Stomach (tissue), 9 donors: Measurements from ENCODE around the gene CRKL. TPM values are rescaled to one million over a fixed set of nuclear protein-coding genes. Genes with fewer than 3 reads are reported as not detected.
"Not testable (repeated sequence)": the region's sequence is repeated elsewhere in the genome, so short reads cannot be mapped to it uniquely, and the experiment has no call there.

Source experiments
- DNase-seq, 2 donors: peaks; one replicate each; pipeline versions ENCODE4 v3.0.0 to v3.0.0-alpha.2; 2013 to 2019
- H3K27ac ChIP-seq, 5 donors: fragments of 200-600 bp in 4 of 5; sonication (generic) in 4 of 5; one replicate each; pipeline ENCODE4 v1.5.1; 2013 to 2019; ENCODE audit warnings: mild to moderate bottlenecking in 1 of 5, moderate library complexity in 1 of 5
- H3K27me3 ChIP-seq, 3 donors: fragments of 200-600 bp; sonication (generic); one replicate each; pipeline ENCODE4 v1.5.1; 2017 to 2019; ENCODE audit warnings: mixed run types in 1 of 3
- H3K36me3 ChIP-seq, 4 donors: fragments of 200-600 bp; sonication (generic); 1 replicate in 3 of 4; 2 replicates in 1 of 4; pipeline ENCODE4 v1.5.1; 2016 to 2019
- H3K4me1 ChIP-seq, 4 donors: fragments of 200-600 bp; sonication (generic); one replicate each; pipeline ENCODE4 v1.5.1; 2016 to 2019
- H3K4me3 ChIP-seq, 4 donors: fragments of 200-600 bp; sonication (generic) in 3 of 4; one replicate each; pipeline ENCODE4 v1.5.1; 2016 to 2019; ENCODE audit warnings: mild to moderate bottlenecking in 1 of 4
- H3K9me3 ChIP-seq, 4 donors: fragments of 200-600 bp; sonication (generic); one replicate each; pipeline ENCODE4 v1.5.1; 2016 to 2019
- EP300 ChIP-seq: sonication (generic); formaldehyde crosslinking; IDR thresholded peaks from one replicate; pipeline ENCODE4 v1.6.1; 2017; ENCODE audit warnings: antibody characterized with exemption
- POLR2A ChIP-seq, 4 donors: fragments of 450-650 bp; IDR thresholded peaks; one replicate each; pipeline ENCODE4 v1.6.1; 2016; ENCODE audit warnings: antibody characterized with exemption in 4 of 4, control low read depth in 2 of 4, mild to moderate bottlenecking in 1 of 4, moderate library complexity in 1 of 4
- POLR2AphosphoS5 ChIP-seq, 3 donors: sonication (generic); formaldehyde crosslinking; IDR thresholded peaks; one replicate each; pipeline ENCODE4 v1.6.1; 2016; ENCODE audit warnings: antibody characterized with exemption in 3 of 3
- WGBS, 5 donors: extraction: QIAGEN DNeasy Blood & Tissue Kit in 3 of 5; methylation state at CpG; one replicate each; pipeline versions ENCODE4 v1.1.5 to v1.1.7; 2013 to 2018; 5-methylcytosine and 5-hydroxymethylcytosine counted together
- intact Hi-C: fragments of 100-400 bp; cut with DNase I; formaldehyde crosslinking; loops from one replicate; pipeline ENCODE4 v1.15.1; 2023; ENCODE audit warnings: low total_unique reads
- polyA plus RNA-seq, 3 donors: library from polyadenylated mRNA; stranded (reverse); fragments of 200-250 nt; gene quantifications; one replicate each; pipeline ENCODE4 v1.2.3, GENCODE V29; 2013
- total RNA-seq, 5 donors: library from RNA; depleted of rRNA; stranded (reverse); fragments of >200 nt; gene quantifications; one replicate each; pipeline versions ENCODE4 v1.1.0 to v1.2.3, GENCODE V29; 2014 to 2016
- TF ChIP-seq, protein P1 (sequence below), 7 experiments: fragments of 450-650 bp in 4 of 7; fragments of 200-600 bp in 3 of 7; sonication (generic) in 3 of 7; IDR thresholded peaks; one replicate each; pipeline ENCODE4 v1.5.1; 2016 to 2019; ENCODE audit warnings: antibody characterized with exemption in 7 of 7, control low read depth in 2 of 7, mild to moderate bottlenecking in 1 of 7
- donor health status: healthy with polysubstance abuse.
- donor health status: Bipolar disorder and iron deficiency.
- donor health status: healthy.

CRKL gene
- total and polyA plus RNA-seq, 8 donors: 11.6 to 60.3 (median 21.6) TPM

- H3K4me1 ChIP-seq: peaks cover 0 to 3% (median 0%) of the 10 kb centered on the region in 4 donors
- H3K9me3 ChIP-seq: no peaks in the 10 kb centered on the region
- H3K27ac ChIP-seq: no peak overlapping the region
- TF ChIP-seq POLR2AphosphoS5 (IDR thresholded peaks at IDR 0.05): no peak
- no peak for TF ChIP-seq POLR2A (IDR thresholded peaks at IDR 0.05)
- TF ChIP-seq, protein P1, sequence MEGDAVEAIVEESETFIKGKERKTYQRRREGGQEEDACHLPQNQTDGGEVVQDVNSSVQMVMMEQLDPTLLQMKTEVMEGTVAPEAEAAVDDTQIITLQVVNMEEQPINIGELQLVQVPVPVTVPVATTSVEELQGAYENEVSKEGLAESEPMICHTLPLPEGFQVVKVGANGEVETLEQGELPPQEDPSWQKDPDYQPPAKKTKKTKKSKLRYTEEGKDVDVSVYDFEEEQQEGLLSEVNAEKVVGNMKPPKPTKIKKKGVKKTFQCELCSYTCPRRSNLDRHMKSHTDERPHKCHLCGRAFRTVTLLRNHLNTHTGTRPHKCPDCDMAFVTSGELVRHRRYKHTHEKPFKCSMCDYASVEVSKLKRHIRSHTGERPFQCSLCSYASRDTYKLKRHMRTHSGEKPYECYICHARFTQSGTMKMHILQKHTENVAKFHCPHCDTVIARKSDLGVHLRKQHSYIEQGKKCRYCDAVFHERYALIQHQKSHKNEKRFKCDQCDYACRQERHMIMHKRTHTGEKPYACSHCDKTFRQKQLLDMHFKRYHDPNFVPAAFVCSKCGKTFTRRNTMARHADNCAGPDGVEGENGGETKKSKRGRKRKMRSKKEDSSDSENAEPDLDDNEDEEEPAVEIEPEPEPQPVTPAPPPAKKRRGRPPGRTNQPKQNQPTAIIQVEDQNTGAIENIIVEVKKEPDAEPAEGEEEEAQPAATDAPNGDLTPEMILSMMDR (IDR thresholded peaks at IDR 0.05): no peak
- TF ChIP-seq EP300: no peak
- WGBS, 5 donors: 71 to 86% (median 80%) methylated on average over 7 of the region's 7 CpGs
- no peak overlapping the region for H3K4me3 ChIP-seq
- H3K36me3 ChIP-seq: no peaks in the 10 kb centered on the region
- intact Hi-C loops: no loop called here
- no peaks in the 10 kb centered on the region for H3K27me3 ChIP-seq
- no peak for DNase-seq
These were observed 17.3 kb upstream of the CRKL start for GRCh38 chr22:20899827-20900423.

- intact Hi-C loops, H3K27ac ChIP-seq, H3K36me3 ChIP-seq, H3K4me3 ChIP-seq, H3K9me3 ChIP-seq, H3K27me3 ChIP-seq, H3K4me1 ChIP-seq, DNase-seq: not testable (repeated sequence)
- 93 to 95% (median 94%) methylated on average over 17 to 18 of the region's 18 CpGs for WGBS, 5 donors
These were observed 15.8 kb upstream of the CRKL start for GRCh38 chr22:20901093-20902033.

DNA sequence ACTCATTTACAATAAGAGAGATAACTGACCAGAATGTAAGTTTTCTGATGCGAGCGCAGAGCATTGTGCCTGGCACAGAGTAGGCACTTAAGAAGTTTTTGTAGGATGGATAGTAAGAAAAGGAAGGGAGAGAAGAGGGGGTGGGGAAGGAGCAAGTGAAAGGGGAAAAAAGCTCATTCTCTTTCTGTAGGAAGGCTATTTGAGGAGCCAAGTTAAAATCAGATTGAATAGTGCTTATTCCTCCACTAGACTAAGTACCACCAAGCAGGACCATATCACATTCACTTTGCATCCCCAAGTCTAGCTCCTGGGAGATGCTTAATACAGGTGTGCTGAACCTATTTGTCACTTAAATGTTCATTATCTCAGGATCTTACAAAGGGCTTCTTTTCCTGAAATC lies 14.1 kb upstream of the CRKL start:
- 94 to 99% (median 97%) methylated on average over 2 of the region's 2 CpGs for WGBS, 5 donors
- no peaks in the 10 kb centered on the region for H3K27me3 ChIP-seq
- H3K36me3 ChIP-seq: no peaks in the 10 kb centered on the region
- no peak overlapping the region for H3K4me3 ChIP-seq
- no peaks in the 10 kb centered on the region for H3K9me3 ChIP-seq
- H3K27ac ChIP-seq: no peak overlapping the region
- no peak for DNase-seq
- intact Hi-C loops: no loop called here
- no peak for TF ChIP-seq EP300
- TF ChIP-seq POLR2A (IDR thresholded peaks at IDR 0.05): no peak
- TF ChIP-seq, protein P1 (IDR thresholded peaks at IDR 0.05): no peak
- no peak for TF ChIP-seq POLR2AphosphoS5 (IDR thresholded peaks at IDR 0.05)
- H3K4me1 ChIP-seq: peaks cover 0 to 3% (median 0%) of the 10 kb centered on the region in 4 donors

- WGBS, 5 donors: 73 to 84% (median 77%) methylated on average over 7 of the region's 7 CpGs
- H3K4me3 ChIP-seq: no peak overlapping the region
- H3K27me3 ChIP-seq: no peaks in the 10 kb centered on the region
- no peaks in the 10 kb centered on the region for H3K36me3 ChIP-seq
- TF ChIP-seq, protein P1 (IDR thresholded peaks at IDR 0.05): no peak
- TF ChIP-seq POLR2A (IDR thresholded peaks at IDR 0.05) (no peak), POLR2AphosphoS5 (IDR thresholded peaks at IDR 0.05) (peak in 2 of 3 donors; percentile 46 to 63), EP300 (no peak)
- intact Hi-C loops: no loop called here
- no peaks in the 10 kb centered on the region for H3K9me3 ChIP-seq
- H3K27ac ChIP-seq: no peak overlapping the region
- peak in 1 of 2 donors; percentile 9 for DNase-seq
- peaks cover 0 to 3% (median 0%) of the 10 kb centered on the region in 4 donors for H3K4me1 ChIP-seq
These were observed 12.9 kb upstream of the CRKL start for GRCh38 chr22:20904008-20904979.
